NCI-H2196 treated with DMSO at 0.1 percent for 48 hours (cell line): Measurements from ENCODE around the gene PRAMEF13.
"Not testable (repeated sequence)": the region's sequence is repeated elsewhere in the genome, so short reads cannot be mapped to it uniquely, and the experiment has no call there.

Experiments used
- DNase-seq: peaks from one replicate; lab custom pipeline; 2025; ENCODE audit not compliant: unreplicated experiment; lab: John Stamatoyannopoulos, UW

The PRAMEF13 gene

DNA sequence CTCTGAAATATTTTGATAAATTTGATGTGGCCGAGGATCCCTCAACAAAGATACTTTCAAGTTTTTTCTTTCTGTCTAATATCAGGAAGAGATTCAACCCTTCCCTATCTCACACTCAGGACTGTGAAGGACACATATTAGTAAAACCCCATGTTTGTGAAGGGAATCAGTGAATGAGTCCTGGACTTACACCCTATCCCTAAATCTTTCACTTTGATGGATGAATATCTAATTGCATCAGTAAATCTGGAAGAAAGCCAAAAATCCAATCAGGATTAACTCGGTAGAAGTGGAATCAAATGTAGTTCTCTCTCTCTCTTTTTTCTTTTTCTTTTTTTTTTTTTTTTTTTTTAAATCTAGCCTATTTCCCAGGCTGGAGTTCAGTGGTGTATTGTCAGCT is 29.7 kb downstream of the PRAMEF13 start, which contains the start of gene PRAMEF9:
Gene PRAMEF9, plus strand, starts transcription at position 301 of the 400 bp plus-strand sequence. CDS start 3,433 bp downstream, outside the sequence.
- DNase-seq = not testable (repeated sequence)

DNA sequence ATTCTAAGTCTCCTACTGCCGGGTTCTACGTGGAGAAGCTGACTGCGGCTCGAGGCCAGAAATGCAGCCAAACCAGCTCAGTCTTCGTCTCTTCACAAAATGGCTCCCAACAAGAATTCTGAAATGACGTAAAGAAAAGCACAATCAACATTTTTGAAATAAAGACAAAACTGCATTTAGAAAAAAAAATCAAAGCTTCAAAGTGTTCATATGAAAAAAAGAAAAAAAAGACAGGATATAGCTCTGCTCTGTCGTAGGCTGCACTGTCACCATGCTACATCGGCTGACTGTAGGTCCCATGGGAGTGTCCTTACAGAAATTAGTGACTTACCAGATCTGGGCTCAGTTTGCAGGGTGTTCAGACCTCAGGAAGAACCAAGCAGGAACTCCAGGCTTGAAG is 35.7 kb downstream of the PRAMEF13 start, which contains the start of gene HNRNPCL4:
Gene HNRNPCL4, minus strand, starts transcription at position 101 of the 400 bp plus-strand sequence. CDS start 164 bp downstream, outside the sequence.
- DNase-seq = not testable (repeated sequence)

DNA sequence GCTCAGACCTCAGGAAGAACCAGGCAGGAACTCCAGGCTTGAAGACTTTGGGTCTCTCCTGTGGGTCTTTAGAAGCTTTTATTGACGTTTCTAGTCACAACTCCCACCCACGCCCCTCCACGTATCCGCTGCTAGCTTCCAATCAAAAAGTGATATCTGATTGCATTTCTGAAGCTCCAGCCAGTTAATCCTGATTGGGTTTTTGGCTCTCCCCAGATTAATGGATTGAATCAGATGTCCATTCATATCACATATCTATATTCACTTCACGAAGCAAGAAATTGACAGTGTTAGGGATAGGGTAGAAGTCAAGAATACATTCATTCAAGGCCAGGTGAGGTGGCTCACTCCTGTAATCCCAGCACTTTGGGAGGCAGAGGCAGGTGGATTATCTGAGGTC is 45.3 kb downstream of the PRAMEF13 start, which contains the start of gene PRAMEF26:
Gene PRAMEF26, minus strand, starts transcription at position 101 of the 400 bp plus-strand sequence. CDS start 2,914 bp downstream, outside the sequence.
- DNase-seq = not testable (repeated sequence)
